IgD-negative memory B cell (primary cell): ENCODE data around the gene ZNF544. TPM values are rescaled to one million over a fixed set of nuclear protein-coding genes. Genes with fewer than 3 reads are reported as not detected.
A peak's percentile ranks its signal among the peaks of the same experiment; 100 is the strongest.
"Not testable (repeated sequence)": the region's sequence is repeated elsewhere in the genome, so short reads cannot be mapped to it uniquely, and the experiment has no call there.

Experiments used
- H3K27ac Mint-ChIP-seq, 3 donors: one replicate each; pipeline ENCODE4 v1.8.0; 2020 to 2022; ENCODE audit warnings: mild to moderate bottlenecking in 3 of 3, mixed read lengths in 3 of 3, moderate library complexity in 1 of 3
- H3K27me3 Mint-ChIP-seq: one replicate; pipeline ENCODE4 v1.8.0; 2021; ENCODE audit warnings: mixed read lengths
- H3K36me3 Mint-ChIP-seq: one replicate; pipeline ENCODE4 v1.8.0; 2020; ENCODE audit warnings: mild to moderate bottlenecking, mixed read lengths
- H3K4me1 Mint-ChIP-seq, 3 donors: one replicate each; pipeline ENCODE4 v1.8.0; 2020 to 2022; ENCODE audit warnings: mixed read lengths in 3 of 3, mild to moderate bottlenecking in 1 of 3
- H3K4me3 Mint-ChIP-seq, 4 donors: one replicate each; pipeline ENCODE4 v1.8.0; 2020 to 2022; ENCODE audit warnings: mild to moderate bottlenecking in 4 of 4, mixed read lengths in 4 of 4, moderate library complexity in 3 of 4
- H3K9me3 Mint-ChIP-seq, 3 donors: one replicate each; pipeline ENCODE4 v1.8.0; 2020 to 2021; ENCODE audit warnings: mixed read lengths in 3 of 3, mild to moderate bottlenecking in 1 of 3
- polyA plus RNA-seq: library from polyadenylated mRNA; unstranded; fragments of 300-500 nt; fragmentation: Illumina TruSeq; gene quantifications from one replicate; pipeline ENCODE4 v1.2.3, GENCODE V29; 2021

The ZNF544 gene
- polyA plus RNA-seq, 1 donor from 2014 or later, result 32.4 TPM

- peaks cover 16 to 28% (median 18%) of the 10 kb centered on the region in 3 donors for H3K4me1 Mint-ChIP-seq
- H3K36me3 Mint-ChIP-seq, result peaks cover 10% of the 10 kb centered on the region
- peak within 1 kb of the TSS; percentile 94 to 100 (median 99) for H3K4me3 Mint-ChIP-seq
- H3K27ac Mint-ChIP-seq, result peak within 1 kb of the TSS; percentile 85 to 99 (median 99)
- peaks cover 0 to 6% (median 0%) of the 10 kb centered on the region in 3 donors for H3K9me3 Mint-ChIP-seq
- H3K27me3 Mint-ChIP-seq, result no peaks in the 10 kb centered on the region
These were observed 76.6 kb downstream of the ZNF544 start, which contains the start of gene ERVK3-1 for GRCh38 chr19:58305065-58305931. ERVK3-1 (plus strand) TSS chr19:58305377; CDS start chr19:58312169, 6,792 bp downstream.

GRCh38 chr19:58305932-58306323, 77.2 kb downstream of the ZNF544 start:
- H3K4me1 Mint-ChIP-seq, result peaks cover 16 to 28% (median 18%) of the 10 kb centered on the region in 3 donors
- no peaks in the 10 kb centered on the region for H3K27me3 Mint-ChIP-seq

GRCh38 chr19:58307736-58308135, 79.0 kb downstream of the ZNF544 start:
- H3K4me3 Mint-ChIP-seq, result peak overlapping the region in 2 of 4 donors; percentile 28 to 67
- H3K4me1 Mint-ChIP-seq, result peaks cover 16 to 28% (median 18%) of the 10 kb centered on the region in 3 donors
- peaks cover 13% of the 10 kb centered on the region for H3K36me3 Mint-ChIP-seq
- H3K27ac Mint-ChIP-seq, result peak overlapping the region in 1 of 3 donors; percentile 39
- H3K9me3 Mint-ChIP-seq, result peaks cover 0 to 2% (median 0%) of the 10 kb centered on the region in 3 donors
- H3K27me3 Mint-ChIP-seq, result no peaks in the 10 kb centered on the region

More at GRCh38 chr19:58305932-58306323, 77.2 kb downstream of the ZNF544 start:
- peaks cover 11% of the 10 kb centered on the region for H3K36me3 Mint-ChIP-seq
- H3K9me3 Mint-ChIP-seq, result peaks cover 0 to 4% (median 0%) of the 10 kb centered on the region in 3 donors
- H3K27ac Mint-ChIP-seq, result peak overlapping the region; percentile 85 to 99 (median 99)
- peak overlapping the region; percentile 94 to 100 (median 99) for H3K4me3 Mint-ChIP-seq

GRCh38 chr19:58310685-58311084, 82.0 kb downstream of the ZNF544 start:
- peak overlapping the region in 1 of 4 donors; percentile 12 for H3K4me3 Mint-ChIP-seq
- H3K27ac Mint-ChIP-seq, H3K9me3 Mint-ChIP-seq, H3K27me3 Mint-ChIP-seq: not testable (repeated sequence)
- H3K4me1 Mint-ChIP-seq, result peaks cover 5 to 17% (median 10%) of the 10 kb centered on the region in 3 donors
- peaks cover 15% of the 10 kb centered on the region for H3K36me3 Mint-ChIP-seq

- Mint-ChIP-seq H3K27me3 (no peaks in the 10 kb centered on the region), H3K9me3 (no peaks in the 10 kb centered on the region), H3K4me1 (peaks cover 0 to 10% (median 3%) of the 10 kb centered on the region in 3 donors), H3K27ac (no peak overlapping the region), H3K4me3 (peak overlapping the region in 2 of 4 donors; percentile 17 to 49), H3K36me3 (peaks cover 15% of the 10 kb centered on the region)
These were observed 82.7 kb downstream of the ZNF544 start for GRCh38 chr19:58311345-58311865.

Other genes starting within 250 kb of the ZNF544 start
- 9.1 TPM for gene ZNF606, start 226.1 kb upstream of the ZNF544 start, polyA plus RNA-seq
- gene ZSCAN1, start 194.9 kb upstream of the ZNF544 start, polyA plus RNA-seq, result not detected
- 1.0 TPM for gene ZNF135, start 169.6 kb upstream of the ZNF544 start, polyA plus RNA-seq
- 23.2 TPM for gene ZSCAN18, start 130.7 kb upstream of the ZNF544 start, polyA plus RNA-seq
- gene ZNF329, start 78.1 kb upstream of the ZNF544 start, polyA plus RNA-seq, result 8.2 TPM
- 45.1 TPM for gene ZNF274, start 45.9 kb upstream of the ZNF544 start, polyA plus RNA-seq
- 0.98 TPM for gene ZNF8, start 50.0 kb downstream of the ZNF544 start, polyA plus RNA-seq
- gene ERVK3-1, start 76.5 kb downstream of the ZNF544 start, polyA plus RNA-seq, result 76.1 TPM
- 2.9 TPM for gene ZSCAN22, start 98.1 kb downstream of the ZNF544 start, polyA plus RNA-seq
- 70.2 TPM for gene A1BG, start 124.6 kb downstream of the ZNF544 start, polyA plus RNA-seq
- 2.1 TPM for gene ZNF497, start 133.8 kb downstream of the ZNF544 start, polyA plus RNA-seq
- 8.0 TPM for gene ZNF837, start 152.1 kb downstream of the ZNF544 start, polyA plus RNA-seq
- gene RPS5, start 158.4 kb downstream of the ZNF544 start, polyA plus RNA-seq, result 1,545 TPM
- gene RNF225, start 166.7 kb downstream of the ZNF544 start, polyA plus RNA-seq, result not detected
- gene ZNF584, start 179.7 kb downstream of the ZNF544 start, polyA plus RNA-seq, result 3.5 TPM
- gene ZNF132, start 211.2 kb downstream of the ZNF544 start, polyA plus RNA-seq, result 0.53 TPM
- gene ZNF324B, start 222.7 kb downstream of the ZNF544 start, polyA plus RNA-seq, result 1.6 TPM
- 12.4 TPM for gene ZNF324, start 238.2 kb downstream of the ZNF544 start, polyA plus RNA-seq
- 6.7 TPM for gene ZNF446, start 247.4 kb downstream of the ZNF544 start, polyA plus RNA-seq